D721Med (cell line): ENCODE measurements around the gene TBX3.

Experiments used
- DNase-seq: peaks from one replicate; pipeline ENCODE4 v3.0.0; 2011; ENCODE audit warnings: low spot score; ENCODE audit not compliant: insufficient read length
- FAIRE-seq: peaks from 2 replicates; lab custom pipeline; 2011; peaks lifted over from hg19 to GRCh38; lab: Jason Lieb, UNC
- CTCF ChIP-seq: IDR thresholded peaks from 2 replicates; pipeline ENCODE4 v1.5.1; 2012; ENCODE audit warnings: mild to moderate bottlenecking, control low read depth; ENCODE audit not compliant: insufficient read depth; ENCODE audit errors: missing control alignments

Gene TBX3

GRCh38 chr12:114657597-114657920 is 26.4 kb downstream of the TBX3 start:
- DNase-seq (no peak), FAIRE-seq (no peak)
- TF ChIP-seq CTCF: no peak

- no peak for TF ChIP-seq CTCF
- FAIRE-seq: no peak
- DNase-seq: no peak
These were observed 26.9 kb downstream of the TBX3 start for GRCh38 chr12:114656906-114657596.

- FAIRE-seq (no peak), DNase-seq (no peak)
- no peak for TF ChIP-seq CTCF
These were observed 27.8 kb downstream of the TBX3 start for GRCh38 chr12:114655934-114656749.

GRCh38 chr12:114649585-114649984 is 34.4 kb downstream of the TBX3 start:
- DNase-seq (no peak), FAIRE-seq (no peak)
- no peak for TF ChIP-seq CTCF

GRCh38 chr12:114648711-114649110 is 35.3 kb downstream of the TBX3 start:
- DNase-seq: no peak
- no peak for TF ChIP-seq CTCF
- no peak for FAIRE-seq

- TF ChIP-seq CTCF: no peak
- FAIRE-seq (no peak), DNase-seq (no peak)
These were observed 45.1 kb downstream of the TBX3 start for GRCh38 chr12:114638790-114639435.
